ENCODE results near the gene RABAC1.
A peak's percentile ranks its signal among the peaks of the same experiment; 100 is the strongest.

RABAC1 gene

GRCh38 chr19:41935760-41936415, 23.2 kb downstream of the RABAC1 start:
- TF ChIP-seq GABPA (IDR thresholded peaks at IDR 0.05; ENCODE audit: low read depth) = no peak
- TF ChIP-seq SPI1 (IDR thresholded peaks at IDR 0.05; ENCODE audit: borderline replicate concordance, low read depth) = no peak
- DNase-seq (ENCODE audit: low read depth in 1 of 2, low spot score in 1 of 2) = no peak
- Histone ChIP-seq H3K27ac (replicated peaks) (no peak overlapping the region), H3K27me3 (ENCODE audit: insufficient read depth, poor library complexity, severe bottlenecking) (peaks cover 14% of the 10 kb centered on the region), H3K4me3 (replicated peaks; ENCODE audit: insufficient read depth, low read length) (no peak overlapping the region)

DNA sequence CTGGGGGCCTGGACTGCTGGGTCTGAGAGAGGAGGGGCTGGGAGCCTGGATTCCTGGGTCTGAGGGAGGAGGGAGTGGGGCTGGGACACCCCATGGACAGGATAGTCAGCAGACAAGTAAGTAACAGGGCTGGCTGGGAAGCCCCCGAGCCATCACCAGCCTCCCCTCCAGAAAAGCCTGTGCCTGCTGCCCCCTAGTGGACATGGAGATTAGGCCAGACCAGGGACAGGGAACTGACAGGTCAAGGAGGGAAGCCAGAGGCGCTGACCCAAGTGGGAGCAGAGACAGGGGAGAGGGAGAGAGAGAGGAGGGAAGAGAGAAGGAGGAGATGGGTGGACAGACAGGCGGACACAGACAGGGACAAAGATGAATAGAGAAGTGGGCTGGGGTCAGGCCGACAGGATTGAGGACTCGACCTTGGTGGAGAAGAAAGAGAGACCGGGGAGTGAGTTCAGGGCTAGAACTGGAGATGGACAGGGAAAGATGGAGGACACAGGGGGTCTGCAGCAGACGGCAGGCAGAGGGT, 24.2 kb downstream of the RABAC1 start:
- peak in 1 of 2 experiments; percentile 61 for DNase-seq (ENCODE audit: low read depth in 1 of 2, low spot score in 1 of 2)
- H3K27me3 ChIP-seq (ENCODE audit: insufficient read depth, poor library complexity, severe bottlenecking) = peaks cover 11% of the 10 kb centered on the region
- H3K4me3 ChIP-seq (replicated peaks; ENCODE audit: insufficient read depth, low read length) = no peak overlapping the region
- TF ChIP-seq SPI1 (IDR thresholded peaks at IDR 0.05; ENCODE audit: borderline replicate concordance, low read depth) (no peak), GABPA (IDR thresholded peaks at IDR 0.05; ENCODE audit: low read depth) (no peak), POLR2AphosphoS5 (IDR thresholded peaks at IDR 0.05; ENCODE audit: low read depth) (no peak)
- TF ChIP-seq, protein P1, sequence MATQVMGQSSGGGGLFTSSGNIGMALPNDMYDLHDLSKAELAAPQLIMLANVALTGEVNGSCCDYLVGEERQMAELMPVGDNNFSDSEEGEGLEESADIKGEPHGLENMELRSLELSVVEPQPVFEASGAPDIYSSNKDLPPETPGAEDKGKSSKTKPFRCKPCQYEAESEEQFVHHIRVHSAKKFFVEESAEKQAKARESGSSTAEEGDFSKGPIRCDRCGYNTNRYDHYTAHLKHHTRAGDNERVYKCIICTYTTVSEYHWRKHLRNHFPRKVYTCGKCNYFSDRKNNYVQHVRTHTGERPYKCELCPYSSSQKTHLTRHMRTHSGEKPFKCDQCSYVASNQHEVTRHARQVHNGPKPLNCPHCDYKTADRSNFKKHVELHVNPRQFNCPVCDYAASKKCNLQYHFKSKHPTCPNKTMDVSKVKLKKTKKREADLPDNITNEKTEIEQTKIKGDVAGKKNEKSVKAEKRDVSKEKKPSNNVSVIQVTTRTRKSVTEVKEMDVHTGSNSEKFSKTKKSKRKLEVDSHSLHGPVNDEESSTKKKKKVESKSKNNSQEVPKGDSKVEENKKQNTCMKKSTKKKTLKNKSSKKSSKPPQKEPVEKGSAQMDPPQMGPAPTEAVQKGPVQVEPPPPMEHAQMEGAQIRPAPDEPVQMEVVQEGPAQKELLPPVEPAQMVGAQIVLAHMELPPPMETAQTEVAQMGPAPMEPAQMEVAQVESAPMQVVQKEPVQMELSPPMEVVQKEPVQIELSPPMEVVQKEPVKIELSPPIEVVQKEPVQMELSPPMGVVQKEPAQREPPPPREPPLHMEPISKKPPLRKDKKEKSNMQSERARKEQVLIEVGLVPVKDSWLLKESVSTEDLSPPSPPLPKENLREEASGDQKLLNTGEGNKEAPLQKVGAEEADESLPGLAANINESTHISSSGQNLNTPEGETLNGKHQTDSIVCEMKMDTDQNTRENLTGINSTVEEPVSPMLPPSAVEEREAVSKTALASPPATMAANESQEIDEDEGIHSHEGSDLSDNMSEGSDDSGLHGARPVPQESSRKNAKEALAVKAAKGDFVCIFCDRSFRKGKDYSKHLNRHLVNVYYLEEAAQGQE (IDR thresholded peaks at IDR 0.05; ENCODE audit: insufficient replicate concordance, low read depth) = no peak
- TF ChIP-seq, protein P2, sequence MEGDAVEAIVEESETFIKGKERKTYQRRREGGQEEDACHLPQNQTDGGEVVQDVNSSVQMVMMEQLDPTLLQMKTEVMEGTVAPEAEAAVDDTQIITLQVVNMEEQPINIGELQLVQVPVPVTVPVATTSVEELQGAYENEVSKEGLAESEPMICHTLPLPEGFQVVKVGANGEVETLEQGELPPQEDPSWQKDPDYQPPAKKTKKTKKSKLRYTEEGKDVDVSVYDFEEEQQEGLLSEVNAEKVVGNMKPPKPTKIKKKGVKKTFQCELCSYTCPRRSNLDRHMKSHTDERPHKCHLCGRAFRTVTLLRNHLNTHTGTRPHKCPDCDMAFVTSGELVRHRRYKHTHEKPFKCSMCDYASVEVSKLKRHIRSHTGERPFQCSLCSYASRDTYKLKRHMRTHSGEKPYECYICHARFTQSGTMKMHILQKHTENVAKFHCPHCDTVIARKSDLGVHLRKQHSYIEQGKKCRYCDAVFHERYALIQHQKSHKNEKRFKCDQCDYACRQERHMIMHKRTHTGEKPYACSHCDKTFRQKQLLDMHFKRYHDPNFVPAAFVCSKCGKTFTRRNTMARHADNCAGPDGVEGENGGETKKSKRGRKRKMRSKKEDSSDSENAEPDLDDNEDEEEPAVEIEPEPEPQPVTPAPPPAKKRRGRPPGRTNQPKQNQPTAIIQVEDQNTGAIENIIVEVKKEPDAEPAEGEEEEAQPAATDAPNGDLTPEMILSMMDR (IDR thresholded peaks at IDR 0.05; ENCODE audit: insufficient read depth, low read length) = peak; percentile 71
- H3K27ac ChIP-seq (replicated peaks) = no peak overlapping the region

DNA sequence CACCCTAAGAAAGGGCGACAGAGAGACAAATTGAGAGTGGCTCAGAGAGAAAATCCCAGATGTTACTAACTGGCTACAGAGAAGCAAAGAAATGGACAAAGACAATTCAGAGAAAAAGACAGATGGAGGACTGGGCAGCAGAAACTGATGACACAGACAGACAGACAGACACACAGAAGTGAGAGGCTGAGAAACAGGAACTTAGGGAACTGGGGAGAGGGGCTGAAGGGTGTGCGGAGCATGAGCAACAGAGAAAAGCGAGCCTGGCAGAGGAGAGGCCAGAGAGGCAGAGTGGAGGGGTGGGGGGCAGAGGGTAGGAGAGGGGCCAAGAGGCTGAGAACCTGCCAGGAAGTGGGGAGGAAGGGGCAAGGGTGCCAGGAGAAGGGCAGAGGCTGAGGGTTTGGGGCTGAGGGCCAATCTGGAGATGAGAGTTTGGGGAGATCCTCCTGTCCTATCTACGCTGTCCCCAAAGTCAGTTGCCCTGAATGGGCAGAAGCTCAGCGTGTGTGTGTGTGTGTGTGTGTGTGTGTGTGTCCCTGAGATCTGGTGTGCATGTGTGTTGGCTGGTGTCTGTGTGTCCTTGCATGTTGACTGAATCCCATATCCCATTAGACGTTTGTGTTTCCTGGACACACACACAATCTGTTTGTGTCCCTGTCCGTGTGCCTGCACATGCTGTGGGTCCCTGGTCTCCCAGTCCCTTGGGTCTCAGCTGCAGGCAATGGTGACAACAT, 25.3 kb downstream of the RABAC1 start:
- peak in 1 of 2 experiments; percentile 59 for DNase-seq (ENCODE audit: low read depth in 1 of 2, low spot score in 1 of 2)
- Histone ChIP-seq H3K27me3 (ENCODE audit: insufficient read depth, poor library complexity, severe bottlenecking) (peaks cover 17% of the 10 kb centered on the region), H3K27ac (replicated peaks) (no peak overlapping the region), H3K4me3 (replicated peaks; ENCODE audit: insufficient read depth, low read length) (no peak overlapping the region)
- TF ChIP-seq GABPA (IDR thresholded peaks at IDR 0.05; ENCODE audit: low read depth) = no peak
- peak; percentile 19; the same call in 1 of the 2 replicates for TF ChIP-seq SPI1 (IDR thresholded peaks at IDR 0.05; ENCODE audit: borderline replicate concordance, low read depth)

GRCh38 chr19:41932720-41933332, 26.3 kb downstream of the RABAC1 start:
- no peak overlapping the region for H3K4me3 ChIP-seq (replicated peaks; ENCODE audit: insufficient read depth, low read length)
- DNase-seq (ENCODE audit: low read depth in 1 of 2, low spot score in 1 of 2) = no peak
- TF ChIP-seq SPI1 (IDR thresholded peaks at IDR 0.05; ENCODE audit: borderline replicate concordance, low read depth) (no peak), POLR2AphosphoS5 (IDR thresholded peaks at IDR 0.05; ENCODE audit: low read depth) (no peak), GABPA (IDR thresholded peaks at IDR 0.05; ENCODE audit: low read depth) (no peak)
- TF ChIP-seq, protein P1 (IDR thresholded peaks at IDR 0.05; ENCODE audit: insufficient replicate concordance, low read depth) = no peak
- TF ChIP-seq, protein P2 (IDR thresholded peaks at IDR 0.05; ENCODE audit: insufficient read depth, low read length) = no peak
- no peak overlapping the region for H3K27ac ChIP-seq (replicated peaks)
- H3K27me3 ChIP-seq (ENCODE audit: insufficient read depth, poor library complexity, severe bottlenecking) = peaks cover 18% of the 10 kb centered on the region

Measured in HL-60 (cell line).